HFF-Myc (cell line): Measurements from ENCODE around the gene SYNE1.

ENCODE experiments used
- DNase-seq: peaks from one replicate; pipeline ENCODE4 v3.0.0-alpha.2; 2011; ENCODE audit warnings: low read depth; ENCODE audit errors: extremely low read depth
- H3K4me3 ChIP-seq: replicated peaks from 2 replicates; pipeline ENCODE4 v1.5.1; 2011; ENCODE audit warnings: low read depth, mild to moderate bottlenecking, control low read depth, low read length
- CTCF ChIP-seq: IDR thresholded peaks from 2 replicates; pipeline ENCODE4 v1.5.1; 2012; ENCODE audit warnings: mild to moderate bottlenecking, low read depth, low read length, control low read depth; ENCODE audit errors: missing control alignments

SYNE1 gene

GRCh38 chr6:152420696-152421095 is 216.5 kb downstream of the SYNE1 start:
- no peak for TF ChIP-seq CTCF
- no peak for DNase-seq
- H3K4me3 ChIP-seq: no peak overlapping the region

GRCh38 chr6:152418551-152418950 is 218.6 kb downstream of the SYNE1 start:
- DNase-seq: no peak
- no peak for TF ChIP-seq CTCF
- no peak overlapping the region for H3K4me3 ChIP-seq

GRCh38 chr6:152416652-152417051 is 220.5 kb downstream of the SYNE1 start:
- TF ChIP-seq CTCF: no peak
- no peak for DNase-seq
- no peak overlapping the region for H3K4me3 ChIP-seq

- H3K4me3 ChIP-seq: no peak overlapping the region
- no peak for TF ChIP-seq CTCF
- DNase-seq: no peak
Measured at GRCh38 chr6:152404936-152405595, 232.1 kb downstream of the SYNE1 start.

- no peak for DNase-seq
- no peak overlapping the region for H3K4me3 ChIP-seq
- no peak for TF ChIP-seq CTCF
Measured at GRCh38 chr6:152404086-152404857, 232.9 kb downstream of the SYNE1 start.

- no peak for DNase-seq
- H3K4me3 ChIP-seq: no peak overlapping the region
- TF ChIP-seq CTCF: no peak
Measured at GRCh38 chr6:152402791-152403190, 234.4 kb downstream of the SYNE1 start.
